ENCODE data around the gene HNRNPA3.

The HNRNPA3 gene

GRCh38 chr2:177212106-177212890 lies at the start of gene HNRNPA3:
Gene HNRNPA3 (plus strand): TSS chr2:177212794. CDS start chr2:177212800, 6 bp downstream.
- TF ChIP-seq, protein P1, sequence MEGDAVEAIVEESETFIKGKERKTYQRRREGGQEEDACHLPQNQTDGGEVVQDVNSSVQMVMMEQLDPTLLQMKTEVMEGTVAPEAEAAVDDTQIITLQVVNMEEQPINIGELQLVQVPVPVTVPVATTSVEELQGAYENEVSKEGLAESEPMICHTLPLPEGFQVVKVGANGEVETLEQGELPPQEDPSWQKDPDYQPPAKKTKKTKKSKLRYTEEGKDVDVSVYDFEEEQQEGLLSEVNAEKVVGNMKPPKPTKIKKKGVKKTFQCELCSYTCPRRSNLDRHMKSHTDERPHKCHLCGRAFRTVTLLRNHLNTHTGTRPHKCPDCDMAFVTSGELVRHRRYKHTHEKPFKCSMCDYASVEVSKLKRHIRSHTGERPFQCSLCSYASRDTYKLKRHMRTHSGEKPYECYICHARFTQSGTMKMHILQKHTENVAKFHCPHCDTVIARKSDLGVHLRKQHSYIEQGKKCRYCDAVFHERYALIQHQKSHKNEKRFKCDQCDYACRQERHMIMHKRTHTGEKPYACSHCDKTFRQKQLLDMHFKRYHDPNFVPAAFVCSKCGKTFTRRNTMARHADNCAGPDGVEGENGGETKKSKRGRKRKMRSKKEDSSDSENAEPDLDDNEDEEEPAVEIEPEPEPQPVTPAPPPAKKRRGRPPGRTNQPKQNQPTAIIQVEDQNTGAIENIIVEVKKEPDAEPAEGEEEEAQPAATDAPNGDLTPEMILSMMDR (IDR thresholded peaks at IDR 0.05; ENCODE audit: extremely low read depth, missing control alignments) = no peak
- peak; percentile 99 for DNase-seq (ENCODE audit: low spot score)

DNA sequence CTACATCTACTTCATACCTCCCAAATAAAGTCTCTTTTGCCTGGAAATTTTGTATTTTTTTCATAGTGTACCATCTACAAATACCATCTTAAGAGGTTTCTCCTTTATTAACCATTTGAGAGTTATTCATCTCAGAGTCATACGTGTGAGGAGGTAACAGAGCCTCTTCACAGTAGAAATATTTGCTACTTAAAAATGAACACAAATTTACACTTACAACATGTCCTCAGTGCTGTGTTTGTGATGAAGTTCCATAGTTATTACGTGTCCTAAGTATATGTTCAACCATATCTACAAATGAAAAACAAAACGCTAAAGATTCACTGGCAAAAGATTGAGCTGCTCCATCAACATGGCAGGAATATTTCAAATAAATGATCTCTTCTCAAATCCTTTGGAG lies 48.5 kb upstream of the HNRNPA3 start:
- no peak for DNase-seq (ENCODE audit: low spot score)
- TF ChIP-seq, protein P1 (IDR thresholded peaks at IDR 0.05; ENCODE audit: extremely low read depth, missing control alignments) = no peak

DNA sequence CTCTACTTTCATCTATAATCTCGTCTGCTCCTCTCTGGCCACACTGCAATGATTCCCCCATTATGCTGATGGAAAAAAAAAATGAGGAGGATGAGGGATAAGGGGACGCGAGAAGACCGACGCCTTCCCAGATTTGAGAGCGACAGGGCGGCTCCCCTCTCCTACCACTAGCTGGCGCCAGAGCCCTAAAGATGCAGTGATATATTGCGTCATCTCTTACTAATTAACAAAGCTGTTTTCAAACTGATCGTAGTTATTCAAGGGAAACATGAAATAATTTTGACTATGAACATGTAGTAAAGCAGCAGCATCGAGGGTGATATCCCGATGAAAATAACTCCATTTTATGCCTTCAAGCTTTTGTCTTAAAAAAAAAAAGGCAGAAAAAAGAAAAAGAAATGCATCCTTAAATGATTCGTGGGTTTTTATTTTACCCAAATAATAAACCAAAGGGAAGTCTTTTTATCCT lies 48.0 kb upstream of the HNRNPA3 start:
- DNase-seq (ENCODE audit: low spot score) = peak; percentile 61

GRCh38 chr2:177165061-177165583 lies 47.5 kb upstream of the HNRNPA3 start:
- TF ChIP-seq, protein P1 (IDR thresholded peaks at IDR 0.05; ENCODE audit: extremely low read depth, missing control alignments) = no peak
- no peak for DNase-seq (ENCODE audit: low spot score)

More for the DNA sequence above, 48.0 kb upstream of the HNRNPA3 start:
- TF ChIP-seq, protein P1 (IDR thresholded peaks at IDR 0.05; ENCODE audit: extremely low read depth, missing control alignments) = peak; percentile 97

- TF ChIP-seq, protein P1 (IDR thresholded peaks at IDR 0.05; ENCODE audit: extremely low read depth, missing control alignments) = no peak
- peak; percentile 50 for DNase-seq (ENCODE audit: low spot score)
Measured at GRCh38 chr2:177165721-177166711, 46.6 kb upstream of the HNRNPA3 start.

DNA sequence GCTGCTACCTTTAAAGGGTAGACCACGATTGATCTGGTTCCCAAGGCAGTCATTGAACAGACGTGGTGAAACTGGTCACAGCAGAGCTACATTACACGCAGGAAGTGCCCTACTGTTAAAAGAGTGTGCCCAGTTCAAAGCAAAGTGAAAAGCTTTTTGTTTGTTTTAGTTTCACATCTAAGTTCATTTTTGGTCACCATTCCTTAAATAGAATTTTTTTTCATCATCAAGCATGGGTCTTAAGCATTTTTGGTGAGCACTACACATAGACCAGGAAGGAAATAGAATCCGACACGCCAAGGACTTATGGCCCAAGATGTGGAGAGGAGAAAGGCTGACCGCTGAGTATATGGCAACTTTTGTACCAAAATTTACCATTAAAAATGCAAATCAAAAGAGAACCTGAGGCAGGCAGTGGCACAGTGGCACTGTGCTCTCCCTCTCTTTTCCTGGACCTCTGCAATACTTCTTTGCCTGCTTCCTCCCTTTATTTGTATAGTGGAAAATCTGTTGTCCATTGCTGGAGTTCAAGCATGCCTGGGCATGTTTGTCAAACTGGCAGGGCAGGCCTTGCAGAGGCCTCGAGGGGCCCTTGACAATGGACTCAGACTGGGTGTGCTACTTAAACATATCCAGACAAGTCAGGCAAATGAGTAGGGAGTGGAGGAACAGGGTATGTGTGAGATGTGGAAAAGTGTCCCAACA lies 42.6 kb upstream of the HNRNPA3 start:
- DNase-seq (ENCODE audit: low spot score) = peak; percentile 43
- TF ChIP-seq, protein P1 (IDR thresholded peaks at IDR 0.05; ENCODE audit: extremely low read depth, missing control alignments) = no peak
